Omental fat pad (tissue), 4 donors: ENCODE data around the gene HRAS. TPM values are rescaled to one million over a fixed set of nuclear protein-coding genes. Genes with fewer than 3 reads are reported as not detected.

Experiments
- ATAC-seq: fragments of 150-250 bp; one replicate; pipeline ENCODE4 v1.9.1; 2016; ENCODE audit warnings: mild to moderate bottlenecking, moderate library complexity; ENCODE audit not compliant: low FRiP score
- DNase-seq: peaks from one replicate; pipeline ENCODE4 v3.0.0-alpha.2; 2019; ENCODE audit warnings: low spot score
- CTCF ChIP-seq, 3 donors: fragments of 450-650 bp; IDR thresholded peaks; one replicate each; pipeline ENCODE4 v1.5.1; 2016 to 2017; ENCODE audit warnings: antibody characterized with exemption in 3 of 3, mild to moderate bottlenecking in 3 of 3, moderate library complexity in 2 of 3
- total RNA-seq, 4 donors: library from RNA; depleted of rRNA; stranded (reverse); fragments of >200 nt; gene quantifications; one replicate each; pipeline ENCODE4 v1.1.0, GENCODE V29; 2016

The HRAS gene
- total RNA-seq, 4 donors from 2014 or later, result 30.1 to 44.9 (median 35.0) TPM

- TF ChIP-seq CTCF (IDR thresholded peaks at IDR 0.05), result no peak
- DNase-seq, result no peak
- ATAC-seq, result no peak
Observed at GRCh38 chr11:541433-541885, 6.1 kb upstream of the HRAS start.

- no peak for TF ChIP-seq CTCF (IDR thresholded peaks at IDR 0.05)
- ATAC-seq (no peak), DNase-seq (no peak)
Observed at GRCh38 chr11:540583-541432, 5.4 kb upstream of the HRAS start.

- ATAC-seq (no peak), DNase-seq (no peak)
- no peak for TF ChIP-seq CTCF (IDR thresholded peaks at IDR 0.05)
Observed at GRCh38 chr11:539971-540481, 4.7 kb upstream of the HRAS start.

GRCh38 chr11:538431-539051, 3.2 kb upstream of the HRAS start:
- ATAC-seq, result no peak
- no peak for DNase-seq
- TF ChIP-seq CTCF (IDR thresholded peaks at IDR 0.05), result no peak

- no peak for TF ChIP-seq CTCF (IDR thresholded peaks at IDR 0.05)
Observed at GRCh38 chr11:537622-538430, 2.5 kb upstream of the HRAS start.

GRCh38 chr11:536841-537621, 1.7 kb upstream of the HRAS start, which contains the start of gene LRRC56:
Gene LRRC56 (plus strand): TSS chr11:537527. CDS start chr11:540685, 3,158 bp downstream.
- ATAC-seq, result peak; percentile 17

More at GRCh38 chr11:537622-538430, 2.5 kb upstream of the HRAS start:
- ATAC-seq (no peak), DNase-seq (no peak)

More at GRCh38 chr11:536841-537621, 1.7 kb upstream of the HRAS start, which contains the start of gene LRRC56:
- no peak for TF ChIP-seq CTCF (IDR thresholded peaks at IDR 0.05)
- peak; percentile 50 for DNase-seq
